ENCODE data around the gene PLCL2.
A peak's percentile ranks its signal among the peaks of the same experiment; 100 is the strongest.
"Not testable (repeated sequence)": the region's sequence is repeated elsewhere in the genome, so short reads cannot be mapped to it uniquely, and the experiment has no call there.

The PLCL2 gene

DNA sequence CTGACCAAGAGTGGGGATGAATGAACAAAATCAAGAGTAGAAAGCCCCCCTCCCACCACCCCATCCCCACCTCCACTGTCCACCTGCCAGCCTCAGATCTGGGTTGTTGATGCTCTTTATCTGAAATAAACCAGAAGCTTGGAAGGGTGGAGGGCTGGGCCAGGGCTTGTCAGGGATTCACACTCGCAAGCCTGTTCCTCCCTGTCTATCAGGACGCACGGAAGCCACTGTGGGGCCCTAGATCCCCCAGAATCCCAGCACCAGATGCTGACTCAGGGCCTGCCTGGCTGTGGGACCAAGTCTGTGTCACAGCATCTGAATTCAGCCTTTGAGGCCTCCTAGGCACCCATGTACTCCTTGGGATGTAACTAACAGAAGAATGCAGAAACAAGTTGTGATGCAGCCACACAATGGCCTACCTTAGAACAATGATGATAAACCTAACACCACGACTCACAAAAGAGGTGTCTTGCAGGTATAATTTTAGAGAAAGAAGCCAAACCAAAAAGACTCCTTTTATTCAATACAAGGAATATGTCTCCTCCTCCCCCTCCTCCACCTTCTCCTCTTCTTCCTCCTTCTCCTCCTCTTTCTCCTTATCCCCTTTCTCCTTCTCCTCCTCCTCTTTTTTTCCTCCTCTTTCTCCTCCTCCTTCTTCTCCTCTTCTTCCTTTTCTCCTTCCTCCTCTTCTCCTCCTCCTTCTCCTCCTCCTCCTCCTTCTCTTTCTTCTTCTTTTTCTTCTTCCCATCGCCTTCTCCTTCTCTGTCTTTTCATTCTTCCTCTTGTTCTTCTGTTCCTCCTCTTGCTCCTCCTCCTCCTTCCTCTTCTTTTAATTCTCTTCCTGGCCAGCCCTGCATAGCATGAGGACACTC lies 234.7 kb downstream of the PLCL2 start:
- DNase-seq (ENCODE audit: low spot score) = no peak

DNA sequence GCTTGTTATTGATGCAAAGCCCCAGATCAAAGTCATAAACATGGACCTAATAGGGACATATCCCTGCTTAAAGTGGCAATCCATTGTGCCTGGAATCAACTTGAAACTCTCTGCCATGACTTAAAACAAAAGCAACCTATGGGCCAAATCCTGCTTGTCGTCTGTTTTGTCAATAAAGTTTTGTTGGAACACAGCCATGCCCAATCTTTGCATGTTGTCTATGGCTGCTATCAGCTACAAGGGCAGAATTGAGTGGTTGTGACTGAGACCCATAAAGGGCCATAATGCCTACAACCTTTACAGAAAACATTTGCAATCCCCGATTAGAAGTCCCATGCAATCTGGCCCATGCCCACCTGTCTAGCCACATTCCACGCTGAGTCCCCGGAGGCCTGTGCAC lies 235.4 kb downstream of the PLCL2 start:
- DNase-seq (ENCODE audit: low spot score) = no peak

DNA sequence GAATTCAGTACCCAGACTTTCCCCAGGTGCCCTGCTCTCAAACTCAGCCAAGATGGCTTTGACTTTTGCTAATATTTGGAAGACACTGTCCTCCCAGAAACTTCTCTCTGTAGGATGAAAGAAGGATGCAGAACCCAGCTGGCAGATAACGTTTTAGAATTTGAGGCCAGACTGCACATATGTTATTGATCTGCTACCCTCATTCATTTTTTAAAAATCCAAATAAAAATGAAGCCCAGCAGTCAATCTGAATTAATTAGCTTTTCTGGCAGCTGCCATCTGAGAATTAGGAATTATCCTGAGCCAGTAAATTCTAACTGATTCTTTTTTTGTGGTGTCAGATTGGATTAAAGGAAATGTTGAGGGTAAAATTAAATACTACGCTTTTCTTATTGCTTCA lies 236.6 kb downstream of the PLCL2 start:
- DNase-seq (ENCODE audit: low spot score) = no peak

DNA sequence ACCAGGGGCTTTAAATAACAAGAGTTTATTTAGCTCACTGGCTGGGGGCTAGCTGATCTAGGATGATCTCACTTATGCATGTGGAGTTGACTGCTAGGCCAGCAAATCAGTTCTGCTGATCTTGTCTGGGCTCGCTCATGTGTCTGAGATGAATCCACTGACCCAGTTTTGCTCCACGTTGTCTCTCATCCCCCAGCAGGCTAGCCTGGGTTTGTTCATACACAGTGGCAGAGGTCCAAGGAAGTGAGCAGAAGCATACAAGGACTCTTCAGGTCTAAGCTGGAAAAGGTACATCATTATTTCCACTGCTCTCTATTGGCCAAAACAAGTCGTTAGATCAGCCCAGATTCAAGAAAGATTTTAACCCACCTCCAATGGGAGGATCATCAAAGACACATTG lies 238.0 kb downstream of the PLCL2 start:
- DNase-seq (ENCODE audit: low spot score) = no peak

DNA sequence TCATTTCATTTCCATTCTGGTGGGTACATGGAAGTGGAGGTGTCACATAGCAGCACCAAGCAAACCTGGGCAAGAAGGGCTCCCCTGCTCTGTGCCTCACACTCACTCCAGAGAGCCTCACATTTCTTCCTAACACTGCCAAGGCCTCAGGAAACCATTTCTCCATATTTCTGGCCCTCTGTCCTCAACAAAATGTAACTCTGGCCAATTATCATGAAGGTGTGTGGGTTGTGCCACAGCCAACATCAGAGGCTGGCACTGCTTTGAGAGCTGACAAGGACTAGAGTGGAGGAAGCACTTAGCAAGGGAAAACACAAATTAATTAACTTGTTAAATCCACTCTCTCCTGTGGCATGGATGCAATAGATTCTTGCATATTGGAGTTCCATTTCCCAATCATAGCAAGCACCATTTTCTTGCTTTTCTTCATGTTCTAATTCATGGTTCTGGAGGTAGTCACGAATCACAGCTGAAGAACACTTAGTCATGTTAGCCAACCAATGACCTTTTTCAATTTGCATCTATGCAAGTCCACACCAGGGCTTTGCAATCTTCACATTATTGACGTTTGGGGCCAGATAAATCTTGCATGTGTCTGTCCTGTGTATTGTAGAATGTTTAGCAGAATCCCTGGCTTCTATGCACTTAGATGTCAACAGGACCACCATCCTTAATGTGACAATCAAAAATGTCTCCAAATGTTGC lies 241.1 kb downstream of the PLCL2 start:
- no peak for DNase-seq (ENCODE audit: low spot score)

DNA sequence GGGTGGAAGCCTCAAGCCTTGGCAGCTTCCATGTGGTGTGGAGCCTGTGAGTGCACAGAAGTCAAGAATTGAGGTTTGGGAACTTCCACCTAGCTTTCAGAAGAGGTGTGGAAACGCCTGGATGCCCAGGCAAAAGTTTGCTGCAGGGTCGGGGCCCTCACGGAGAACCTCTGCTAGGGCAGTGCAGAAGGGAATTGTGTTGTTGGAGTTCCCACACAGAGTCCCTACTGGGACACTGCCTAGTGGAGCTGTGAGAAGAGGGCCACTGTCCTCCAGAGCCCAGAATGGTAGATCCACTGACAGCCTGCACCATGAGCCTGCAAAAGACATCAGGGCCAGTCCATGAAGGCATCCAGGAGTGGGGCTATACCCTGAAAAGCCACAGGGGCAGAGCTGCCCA lies 243.9 kb downstream of the PLCL2 start:
- DNase-seq (ENCODE audit: low spot score) = not testable (repeated sequence)

DNA sequence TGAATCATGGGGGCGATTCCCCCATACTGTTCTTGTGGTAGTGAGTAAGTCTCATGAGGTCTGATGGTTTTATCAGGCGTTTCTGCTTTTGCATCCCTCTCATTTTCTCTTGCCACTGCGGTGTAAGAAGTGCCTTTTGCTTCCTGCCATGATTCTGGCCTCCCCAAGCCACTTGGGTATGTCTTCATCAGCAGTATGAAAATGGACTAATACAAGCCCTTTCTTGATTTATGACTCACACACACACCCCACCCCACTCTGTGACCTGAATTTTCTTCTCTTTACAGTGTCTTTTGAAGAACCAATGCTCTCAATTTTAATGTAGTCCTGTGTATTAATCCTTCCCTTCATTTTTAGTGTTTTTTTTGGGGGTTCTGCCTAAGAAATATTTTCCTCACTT lies 244.8 kb downstream of the PLCL2 start:
- no peak for DNase-seq (ENCODE audit: low spot score)

DNA sequence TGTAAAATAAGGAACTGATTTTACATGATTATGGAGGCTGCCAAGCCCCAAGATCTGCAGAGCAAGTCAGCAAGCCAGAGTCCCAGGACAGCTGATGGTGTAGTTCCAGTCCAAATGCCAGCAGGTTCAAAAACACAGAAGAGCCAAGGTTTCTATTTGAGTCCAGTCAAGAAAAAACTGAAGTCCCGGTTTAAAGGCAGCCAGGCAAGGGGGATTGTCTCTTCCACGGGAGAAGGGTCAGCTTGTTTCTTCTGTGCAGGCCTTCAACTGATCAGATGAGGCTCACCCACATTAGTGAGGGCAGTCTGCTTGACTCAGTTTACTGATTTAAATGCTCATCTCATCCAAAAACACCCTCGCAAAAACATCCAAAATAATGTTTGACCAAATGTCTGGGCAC lies 246.2 kb downstream of the PLCL2 start:
- no peak for DNase-seq (ENCODE audit: low spot score)

DNA sequence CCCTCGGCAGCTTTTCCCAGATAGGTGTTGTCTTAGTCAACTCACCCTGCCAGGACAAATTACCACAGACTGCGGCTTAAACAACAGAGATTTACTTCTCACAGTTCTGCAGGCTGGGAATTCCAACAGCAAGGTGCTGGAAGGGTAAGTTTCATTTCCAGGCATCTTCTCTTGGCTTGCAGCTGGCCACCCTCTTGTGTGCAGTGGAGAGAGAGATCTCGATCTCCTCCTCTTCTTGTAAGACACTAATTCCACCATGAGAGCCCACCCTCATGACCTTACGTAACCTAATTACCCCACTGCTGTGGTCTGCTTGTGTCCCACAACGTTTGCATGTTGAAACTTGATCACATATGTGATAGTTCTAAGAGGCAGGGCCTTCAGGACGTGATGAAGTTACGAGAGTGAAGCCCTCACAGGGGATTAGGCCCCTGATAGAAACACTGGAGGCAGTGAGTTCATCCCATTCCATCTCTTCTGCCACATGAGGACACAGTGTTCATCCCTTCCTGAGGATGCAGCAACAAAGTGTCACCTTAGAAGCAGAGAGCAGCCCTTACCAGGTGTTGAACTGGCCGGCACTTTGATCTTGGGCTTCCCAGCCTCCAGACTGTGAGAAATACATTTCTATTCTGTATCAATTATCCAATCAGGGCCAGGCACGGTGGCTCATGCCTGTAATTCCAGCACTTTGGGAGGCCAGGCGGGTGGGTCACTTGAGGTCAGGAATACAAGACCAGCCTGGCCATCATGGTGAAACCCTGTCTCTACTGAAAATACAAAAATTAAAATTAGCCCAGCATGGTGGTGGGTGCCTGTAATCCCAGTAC lies 247.7 kb downstream of the PLCL2 start:
- no peak for DNase-seq (ENCODE audit: low spot score)

DNA sequence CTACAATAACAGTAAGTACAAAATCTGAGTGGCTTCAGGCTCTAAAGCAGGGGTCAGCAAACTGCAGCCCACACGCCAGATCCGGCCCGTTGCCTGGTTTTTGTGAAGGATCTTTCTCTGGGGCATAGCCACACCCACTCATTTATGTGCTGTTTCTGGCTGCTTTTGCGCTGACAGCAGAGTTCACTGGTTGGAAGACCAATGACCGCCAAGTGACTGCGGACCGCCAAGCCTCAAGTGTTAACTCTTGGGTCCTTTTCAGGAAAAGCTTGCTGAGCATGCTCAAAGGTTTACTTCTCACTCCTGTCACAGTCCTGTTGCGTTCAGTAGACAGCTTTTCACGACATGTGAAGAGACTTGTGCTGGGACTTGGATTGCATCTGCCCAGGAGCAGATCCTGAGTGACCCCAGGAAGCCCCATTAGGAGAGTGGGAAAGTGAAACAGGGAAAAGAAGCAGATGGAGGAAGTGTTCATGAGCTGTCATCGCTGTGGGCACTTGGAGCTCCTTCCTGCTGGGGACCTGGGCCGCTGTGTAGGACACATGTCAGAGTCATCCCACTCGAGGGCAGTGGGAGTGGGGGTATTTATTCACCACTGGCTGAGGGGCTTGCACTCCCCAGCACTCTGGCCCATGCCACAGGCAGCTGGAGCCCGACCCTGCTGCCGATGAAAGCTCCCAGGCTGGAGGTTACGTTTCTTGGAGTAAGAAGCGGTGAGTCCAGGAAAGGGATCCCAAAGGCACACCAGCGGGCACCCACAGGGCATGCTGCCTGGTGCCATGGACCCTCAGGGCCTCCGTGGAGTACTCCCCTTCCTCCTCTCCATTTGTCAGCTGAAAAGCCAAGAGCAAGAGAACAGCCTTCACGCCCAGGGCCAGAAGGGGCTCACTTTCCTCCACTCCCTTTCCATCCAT lies 249.1 kb downstream of the PLCL2 start:
- no peak for DNase-seq (ENCODE audit: low spot score)

DNA sequence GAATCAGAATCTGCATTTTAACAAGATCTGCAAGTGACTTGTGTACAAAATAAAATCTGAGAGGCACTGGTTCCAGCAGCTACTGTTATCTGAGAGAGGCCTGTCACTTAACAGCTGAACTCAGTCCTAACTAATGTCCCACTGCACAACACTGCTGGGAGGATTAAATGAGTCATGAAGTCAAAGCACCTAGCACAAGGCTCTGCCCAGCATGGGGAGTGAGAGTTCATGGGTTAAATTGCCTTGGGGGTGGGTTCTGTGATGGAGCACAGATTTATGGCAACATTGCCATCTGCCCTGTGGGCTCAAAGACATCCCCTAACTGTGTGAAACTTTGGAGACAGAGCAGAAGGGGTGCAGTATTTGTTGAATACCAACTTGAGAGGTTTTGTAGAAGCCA lies 250.9 kb downstream of the PLCL2 start:
- no peak for DNase-seq (ENCODE audit: low spot score)

DNA sequence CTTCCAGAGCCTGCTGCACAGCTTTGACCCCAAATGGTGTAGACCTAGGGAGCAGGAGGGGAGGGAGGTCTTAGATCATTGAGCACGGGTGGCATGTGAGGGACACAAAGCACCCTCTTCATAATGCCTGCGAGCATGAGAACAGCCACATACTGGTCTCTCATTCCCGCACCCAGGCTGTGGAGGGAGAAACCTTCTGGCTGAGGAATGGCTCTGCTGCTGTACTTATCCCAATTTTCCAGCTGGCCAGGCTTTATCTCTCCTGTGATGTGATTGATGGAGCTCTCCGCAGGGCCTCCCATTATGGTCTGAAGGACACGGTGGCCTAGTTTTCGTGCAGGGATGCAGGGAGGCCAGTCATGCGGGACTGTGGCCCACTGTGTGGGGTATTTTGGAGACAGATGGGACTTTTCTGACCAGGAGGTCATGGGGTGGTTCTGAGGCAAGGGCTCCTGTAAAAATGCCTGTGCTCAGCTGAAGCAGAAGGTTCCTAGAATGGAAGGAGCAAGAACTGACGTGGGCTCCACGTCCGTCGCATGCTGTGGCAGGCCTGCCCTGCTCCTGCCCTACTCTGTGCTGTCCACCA lies 251.5 kb downstream of the PLCL2 start:
- peak; percentile 36 for DNase-seq (ENCODE audit: low spot score)

DNA sequence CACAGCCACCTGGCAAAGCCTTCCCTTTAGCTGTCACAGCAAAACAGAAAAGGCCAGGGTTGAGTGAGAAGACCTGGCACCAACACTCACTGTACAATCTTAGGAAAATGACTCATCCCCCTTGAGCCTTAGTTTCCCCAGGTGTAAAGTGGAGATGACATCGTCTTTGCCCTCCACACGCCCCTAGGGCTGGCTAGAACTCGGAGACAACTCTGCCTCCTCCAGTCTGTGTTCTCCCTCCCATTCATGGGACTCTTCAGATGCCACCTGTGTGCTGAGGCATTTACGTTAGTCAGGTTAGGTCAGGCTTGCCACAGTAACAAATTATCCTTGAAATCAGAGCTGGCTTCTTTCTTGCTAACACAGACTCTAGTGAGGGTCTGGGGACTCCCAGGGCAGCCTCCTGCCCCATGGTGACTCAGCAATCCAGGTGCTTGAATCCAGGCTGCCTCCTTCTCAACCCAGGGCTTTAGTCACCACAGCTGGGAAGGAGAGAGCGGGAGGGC lies 252.6 kb downstream of the PLCL2 start:
- no peak for DNase-seq (ENCODE audit: low spot score)

DNA sequence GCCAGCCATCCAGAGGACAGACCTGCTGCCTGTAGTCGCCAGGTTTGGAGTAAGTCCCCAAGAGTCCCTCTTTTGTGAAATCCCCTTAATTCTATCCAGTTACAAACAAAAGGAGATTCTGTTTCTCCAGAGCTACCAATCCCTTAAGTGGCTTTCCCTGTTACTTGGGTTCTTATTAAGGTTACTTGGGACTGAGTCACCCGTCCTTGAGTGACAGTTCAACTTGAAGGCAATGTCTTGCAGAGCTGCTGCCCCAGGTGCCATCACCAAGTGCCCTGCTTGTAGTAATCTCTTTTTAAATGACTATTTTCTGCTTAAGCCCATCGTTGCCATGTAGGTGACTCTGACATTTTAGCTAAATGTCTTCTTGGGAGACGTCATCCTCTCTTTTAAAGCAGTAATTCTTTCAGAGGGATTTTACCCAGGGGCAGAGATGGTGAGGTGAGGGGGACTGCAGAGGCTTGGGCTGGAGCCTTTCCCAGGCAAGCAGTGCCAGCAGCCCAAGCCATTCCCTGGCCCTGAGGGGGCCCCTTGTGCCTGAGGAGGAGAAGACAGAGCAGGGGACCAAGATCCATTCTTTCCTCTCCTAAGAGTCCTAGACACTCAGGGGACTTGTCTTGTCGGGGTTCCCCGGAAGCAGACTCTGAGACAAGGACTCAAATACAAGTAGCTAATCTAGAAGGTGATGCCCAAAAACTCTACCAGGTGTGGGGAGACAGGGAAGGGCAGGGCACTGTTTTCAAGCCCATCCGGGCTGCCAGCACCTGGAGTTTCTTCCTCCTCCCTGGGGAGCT lies 253.7 kb downstream of the PLCL2 start:
- DNase-seq (ENCODE audit: low spot score) = no peak
